ENCODE measurements around the gene RPL11.

GRCh38 chr1:23696335-23696989 is 4.9 kb downstream of the RPL11 start:
- TF ChIP-seq POLR2A (IDR thresholded peaks at IDR 0.05) = no peak
- TF ChIP-seq, protein P1, sequence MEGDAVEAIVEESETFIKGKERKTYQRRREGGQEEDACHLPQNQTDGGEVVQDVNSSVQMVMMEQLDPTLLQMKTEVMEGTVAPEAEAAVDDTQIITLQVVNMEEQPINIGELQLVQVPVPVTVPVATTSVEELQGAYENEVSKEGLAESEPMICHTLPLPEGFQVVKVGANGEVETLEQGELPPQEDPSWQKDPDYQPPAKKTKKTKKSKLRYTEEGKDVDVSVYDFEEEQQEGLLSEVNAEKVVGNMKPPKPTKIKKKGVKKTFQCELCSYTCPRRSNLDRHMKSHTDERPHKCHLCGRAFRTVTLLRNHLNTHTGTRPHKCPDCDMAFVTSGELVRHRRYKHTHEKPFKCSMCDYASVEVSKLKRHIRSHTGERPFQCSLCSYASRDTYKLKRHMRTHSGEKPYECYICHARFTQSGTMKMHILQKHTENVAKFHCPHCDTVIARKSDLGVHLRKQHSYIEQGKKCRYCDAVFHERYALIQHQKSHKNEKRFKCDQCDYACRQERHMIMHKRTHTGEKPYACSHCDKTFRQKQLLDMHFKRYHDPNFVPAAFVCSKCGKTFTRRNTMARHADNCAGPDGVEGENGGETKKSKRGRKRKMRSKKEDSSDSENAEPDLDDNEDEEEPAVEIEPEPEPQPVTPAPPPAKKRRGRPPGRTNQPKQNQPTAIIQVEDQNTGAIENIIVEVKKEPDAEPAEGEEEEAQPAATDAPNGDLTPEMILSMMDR (IDR thresholded peaks at IDR 0.05) = no peak

All from body of pancreas (tissue), 4 donors.